ENCODE data around the gene GTPBP1.

Gene GTPBP1

GRCh38 chr22:38704654-38705234 lies 1.0 kb upstream of the GTPBP1 start:
- no peak for FAIRE-seq

GRCh38 chr22:38706101-38706900 lies 557 bp downstream of the GTPBP1 start:
- FAIRE-seq = no peak

DNA sequence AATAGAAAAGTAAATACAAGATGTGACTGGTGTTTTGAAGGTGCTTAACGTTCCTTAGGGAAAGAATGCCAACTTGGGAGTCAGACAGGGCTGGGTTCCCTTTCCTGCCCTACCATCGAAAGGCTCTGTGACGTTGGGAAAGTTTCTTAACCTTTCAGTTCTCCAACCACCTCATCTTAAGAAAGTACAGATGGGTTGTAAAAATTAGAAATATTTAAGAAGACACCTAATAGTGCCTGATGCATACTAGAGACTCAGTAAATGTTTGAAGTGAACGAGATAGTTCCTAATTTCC lies 1.1 kb downstream of the GTPBP1 start:
- FAIRE-seq = no peak

GRCh38 chr22:38707346-38707745 lies 1.6 kb downstream of the GTPBP1 start:
- no peak for FAIRE-seq

DNA sequence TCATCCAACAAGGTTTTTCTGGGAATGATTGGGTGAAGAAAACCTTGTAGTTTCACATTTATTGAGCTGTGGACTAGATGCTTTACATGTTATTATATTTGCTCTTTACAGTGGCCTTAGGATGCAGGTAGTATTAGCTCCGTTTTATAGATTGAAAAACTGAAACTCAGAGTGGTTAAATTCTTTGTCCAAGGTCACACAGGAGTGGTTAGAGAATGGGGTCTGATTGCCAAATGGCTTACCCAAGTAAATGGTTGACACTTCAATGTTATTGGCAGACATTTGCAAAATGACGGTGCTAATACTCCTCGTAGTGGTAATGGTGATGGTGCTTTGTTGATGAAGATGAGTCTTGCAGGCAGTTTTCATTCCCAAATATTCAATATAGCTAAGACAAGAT lies 2.2 kb downstream of the GTPBP1 start:
- no peak for FAIRE-seq

DNA sequence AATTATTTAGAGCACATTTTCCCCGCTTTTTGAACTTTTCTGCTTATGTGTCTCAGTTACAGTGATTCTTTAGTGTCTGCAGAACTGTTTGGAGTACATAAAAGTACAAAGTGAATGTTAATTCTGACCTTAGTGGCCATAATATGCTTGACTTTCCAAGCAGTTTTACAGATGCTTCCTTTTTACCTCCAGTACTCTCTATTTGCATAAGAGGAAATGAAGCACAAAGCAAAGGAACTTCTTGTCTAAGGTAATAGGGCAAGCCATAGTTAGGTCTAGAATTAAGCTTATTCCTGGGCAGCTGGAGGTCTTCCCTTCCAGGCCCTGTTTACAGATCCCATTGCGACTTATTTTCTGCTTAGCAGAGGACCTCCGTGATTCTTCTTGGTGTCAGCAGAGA lies 3.6 kb downstream of the GTPBP1 start:
- no peak for FAIRE-seq

- no peak for FAIRE-seq
These were observed 4.6 kb downstream of the GTPBP1 start for GRCh38 chr22:38710351-38710750.

- FAIRE-seq = no peak
These were observed 5.1 kb downstream of the GTPBP1 start for GRCh38 chr22:38710866-38711265.

DNA sequence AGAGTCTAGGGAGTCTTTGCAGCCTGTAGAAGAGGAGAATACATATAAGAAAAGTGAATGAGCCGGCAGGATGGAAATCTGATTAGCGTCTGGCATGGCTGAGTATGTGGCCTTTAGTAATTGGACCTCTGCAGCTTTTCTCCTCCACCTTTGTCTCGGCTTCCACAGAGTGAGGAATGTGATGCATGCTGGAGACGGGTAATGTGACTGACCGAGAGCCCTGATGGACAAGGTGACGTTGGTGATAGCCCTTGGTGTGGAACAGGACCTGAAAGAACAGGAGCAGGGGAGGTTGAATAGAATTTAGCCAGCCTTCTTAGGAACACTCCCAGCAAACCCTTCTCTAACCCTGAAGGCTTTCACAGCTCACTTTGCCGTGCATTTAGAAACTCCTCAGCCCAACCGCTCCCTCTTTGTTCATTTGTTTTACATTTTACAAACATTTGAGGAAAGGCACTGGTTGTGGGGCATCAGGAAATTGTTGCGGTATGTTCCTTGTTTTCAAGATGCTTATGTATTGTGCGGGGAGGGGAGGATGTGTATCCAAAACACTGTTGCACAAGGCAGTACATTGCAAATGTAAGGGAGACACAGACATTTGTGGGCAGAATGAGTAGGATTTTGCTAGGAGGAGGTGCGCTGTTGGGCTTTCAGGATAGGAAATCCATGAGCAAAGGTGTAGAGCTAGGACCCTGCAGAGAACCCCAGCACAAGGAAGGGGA lies 6.9 kb downstream of the GTPBP1 start:
- FAIRE-seq = no peak

- FAIRE-seq = no peak
These were observed 8.2 kb downstream of the GTPBP1 start for GRCh38 chr22:38713921-38714320.

DNA sequence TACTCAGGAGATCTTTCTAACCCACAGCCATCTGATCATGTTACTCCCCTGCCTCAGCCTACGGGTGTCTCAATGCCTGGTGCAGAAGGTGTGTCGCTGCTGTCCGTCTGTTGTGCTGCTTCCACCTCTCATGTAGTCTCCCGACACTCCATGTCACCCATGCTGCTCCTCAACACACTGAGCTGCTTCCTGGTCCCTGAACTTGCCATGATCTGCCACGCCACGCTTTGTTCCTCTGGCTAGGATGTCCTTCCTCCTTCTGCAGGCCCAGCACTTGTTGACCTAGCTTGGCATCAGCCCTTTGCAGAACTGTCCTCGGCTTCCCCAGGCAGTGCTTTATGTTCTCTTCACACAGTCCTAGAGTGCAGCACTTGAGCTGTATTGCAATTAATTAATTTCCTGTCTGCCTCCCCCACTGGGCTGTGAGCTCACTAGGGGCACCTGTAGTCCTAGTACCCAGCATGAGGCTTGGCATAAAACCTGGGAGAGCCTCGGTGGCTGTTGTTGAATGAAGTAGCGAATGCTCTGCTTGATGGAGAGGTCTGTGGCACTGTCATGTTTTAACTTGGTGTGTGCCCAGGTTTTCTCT lies 9.5 kb downstream of the GTPBP1 start:
- FAIRE-seq = no peak

- no peak for FAIRE-seq
These were observed 10.1 kb downstream of the GTPBP1 start for GRCh38 chr22:38715852-38716251.

GRCh38 chr22:38716271-38716670 lies 10.5 kb downstream of the GTPBP1 start:
- no peak for FAIRE-seq

- no peak for FAIRE-seq
These were observed 11.1 kb downstream of the GTPBP1 start for GRCh38 chr22:38716826-38717225.

- FAIRE-seq = no peak
These were observed 11.5 kb downstream of the GTPBP1 start for GRCh38 chr22:38717244-38717643.

DNA sequence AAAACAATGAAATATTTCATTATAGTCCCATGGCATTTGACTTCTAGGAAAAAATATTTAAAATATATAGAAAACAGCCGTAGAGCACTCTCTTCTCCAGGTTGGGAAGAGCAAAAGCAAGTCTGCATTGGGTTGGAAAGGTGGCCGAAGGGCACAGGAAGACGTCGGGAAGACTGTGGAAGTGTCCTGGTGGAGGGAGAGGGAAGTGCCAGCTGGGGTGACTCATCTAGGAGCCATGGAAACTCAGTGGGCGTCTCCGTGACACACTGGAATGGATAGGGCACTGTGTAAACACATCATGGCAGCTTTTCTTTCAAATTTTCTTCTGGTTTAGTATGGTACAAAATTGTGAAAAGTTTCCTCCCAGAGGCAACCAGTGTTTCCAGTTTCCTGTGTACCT lies 12.7 kb downstream of the GTPBP1 start:
- FAIRE-seq = no peak

- no peak for FAIRE-seq
These were observed 13.5 kb downstream of the GTPBP1 start for GRCh38 chr22:38719196-38719595.

- no peak for FAIRE-seq
These were observed 14.6 kb downstream of the GTPBP1 start for GRCh38 chr22:38720350-38720749.

DNA sequence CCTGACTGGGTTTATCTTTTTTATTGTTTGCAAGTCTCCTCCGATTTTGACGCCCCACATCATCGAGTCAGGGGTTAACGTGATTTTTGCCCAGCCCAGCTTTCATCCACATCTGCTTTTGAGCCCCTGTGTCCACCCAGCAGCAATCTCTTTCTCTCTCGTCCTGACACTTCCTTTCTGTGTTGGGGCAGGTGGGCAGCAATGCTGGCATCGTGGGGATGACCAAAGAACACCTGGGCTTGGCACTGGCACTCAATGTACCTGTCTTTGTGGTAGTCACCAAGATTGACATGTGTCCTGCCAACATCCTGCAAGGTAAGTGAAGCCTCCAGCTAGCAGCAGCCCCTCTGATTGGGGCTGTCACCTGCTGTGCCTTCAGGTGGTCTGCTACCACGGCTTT lies 15.8 kb downstream of the GTPBP1 start:
- no peak for FAIRE-seq

GRCh38 chr22:38724176-38724575 lies 18.4 kb downstream of the GTPBP1 start:
- no peak for FAIRE-seq

DNA sequence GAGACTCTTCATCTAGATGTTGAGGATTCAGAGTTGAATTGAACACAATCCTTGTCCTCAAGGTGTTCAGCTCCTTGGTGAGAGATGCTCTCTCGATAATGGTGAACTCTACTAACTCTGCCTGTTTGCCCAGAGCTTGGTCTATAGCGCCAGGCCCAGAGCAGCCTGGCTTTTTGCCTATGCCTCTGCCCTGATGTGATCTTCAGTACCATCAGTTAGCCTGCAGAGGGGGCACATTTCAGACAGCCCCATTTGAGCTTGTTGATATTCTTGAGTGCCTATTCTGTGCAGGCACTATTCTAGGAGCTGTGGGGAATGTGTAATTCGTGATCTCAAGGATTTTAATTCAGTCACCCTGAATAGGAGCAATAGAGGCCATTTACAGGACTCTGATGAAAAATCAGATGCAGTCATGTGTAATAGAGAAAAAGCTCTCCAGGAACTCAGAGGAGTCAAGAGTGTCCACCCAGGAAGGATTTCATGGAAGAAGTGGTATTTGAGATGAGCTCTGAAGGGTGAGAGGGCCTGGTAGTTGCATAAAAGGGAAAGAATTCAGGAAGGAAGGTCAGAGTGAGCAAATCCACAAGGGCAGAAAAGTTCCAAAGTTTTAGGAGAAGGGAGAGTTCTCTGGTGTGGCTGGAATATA lies 19.3 kb downstream of the GTPBP1 start:
- no peak for FAIRE-seq

DNA sequence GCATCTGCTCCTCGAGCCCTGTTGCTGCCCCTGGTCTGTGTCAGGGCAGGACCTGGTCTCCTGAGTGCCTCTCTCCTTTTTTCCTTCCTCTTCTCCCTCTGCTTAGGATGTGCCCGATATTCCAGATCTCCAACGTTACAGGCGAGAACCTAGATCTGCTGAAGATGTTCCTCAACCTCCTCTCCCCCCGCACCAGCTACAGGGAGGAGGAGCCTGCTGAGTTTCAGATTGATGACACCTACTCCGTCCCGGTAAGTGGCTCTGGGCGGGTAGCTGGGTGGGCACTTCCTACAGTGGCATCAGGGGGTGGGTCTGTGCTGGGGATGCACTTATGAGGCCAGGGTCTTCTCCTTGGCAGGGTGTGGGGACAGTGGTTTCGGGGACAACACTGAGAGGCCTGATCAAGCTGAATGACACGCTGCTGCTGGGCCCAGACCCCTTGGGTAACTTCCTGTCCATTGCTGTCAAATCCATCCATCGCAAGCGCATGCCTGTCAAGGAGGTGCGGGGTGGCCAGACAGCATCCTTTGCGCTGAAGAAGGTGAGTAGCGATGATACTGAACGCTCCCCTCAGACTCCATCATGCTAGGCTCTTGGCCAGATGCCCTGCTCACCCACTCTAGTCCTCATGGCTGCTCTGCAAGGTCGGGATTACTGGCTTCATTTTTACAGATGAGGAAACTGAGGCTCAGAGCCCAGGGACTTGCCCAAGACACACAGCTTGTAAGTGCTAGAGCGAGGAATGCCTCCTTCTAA lies 20.3 kb downstream of the GTPBP1 start:
- no peak for FAIRE-seq

DNA sequence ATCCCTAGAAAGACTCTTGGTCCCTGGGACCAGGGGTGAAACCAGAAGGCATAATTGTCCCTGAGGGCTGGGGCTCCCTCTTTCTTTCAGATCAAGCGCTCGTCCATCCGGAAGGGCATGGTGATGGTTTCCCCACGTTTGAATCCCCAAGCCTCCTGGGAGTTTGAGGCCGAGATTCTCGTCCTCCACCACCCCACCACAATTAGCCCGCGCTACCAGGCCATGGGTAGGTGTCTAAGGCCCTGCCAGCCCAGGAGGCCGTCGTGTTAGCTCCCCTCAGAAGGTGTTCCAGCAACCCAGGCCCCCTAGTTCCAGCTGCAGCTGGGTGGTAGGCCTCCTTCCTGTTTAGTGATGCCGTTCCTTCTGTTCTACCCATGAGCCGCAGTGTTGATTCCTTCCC lies 21.4 kb downstream of the GTPBP1 start:
- FAIRE-seq = no peak

All from endometrium (tissue), 2 donors.